Adrenal gland (tissue), 5 donors: Measurements from ENCODE around the gene ZBTB7C.

Source experiments
- POLR2A ChIP-seq, 2 donors: fragments of 450-650 bp; IDR thresholded peaks; one replicate each; pipeline ENCODE4 v1.6.1; 2017; ENCODE audit warnings: antibody characterized with exemption in 2 of 2, mild to moderate bottlenecking in 2 of 2, moderate library complexity in 1 of 2
- TF ChIP-seq, protein P1 (sequence below), 6 experiments: fragments of 450-650 bp in 4 of 6; fragments of 200-600 bp in 2 of 6; sonication (generic) in 1 of 6; IDR thresholded peaks; 1 replicate in 5 of 6; 2 replicates in 1 of 6; pipeline versions ENCODE4 v1.5.1 to v1.8.0; 2016 to 2021; ENCODE audit warnings: antibody characterized with exemption in 6 of 6, mild to moderate bottlenecking in 2 of 6, moderate library complexity in 1 of 6
- donor health status: DM: no; HTN: no; CAD: no.

DNA sequence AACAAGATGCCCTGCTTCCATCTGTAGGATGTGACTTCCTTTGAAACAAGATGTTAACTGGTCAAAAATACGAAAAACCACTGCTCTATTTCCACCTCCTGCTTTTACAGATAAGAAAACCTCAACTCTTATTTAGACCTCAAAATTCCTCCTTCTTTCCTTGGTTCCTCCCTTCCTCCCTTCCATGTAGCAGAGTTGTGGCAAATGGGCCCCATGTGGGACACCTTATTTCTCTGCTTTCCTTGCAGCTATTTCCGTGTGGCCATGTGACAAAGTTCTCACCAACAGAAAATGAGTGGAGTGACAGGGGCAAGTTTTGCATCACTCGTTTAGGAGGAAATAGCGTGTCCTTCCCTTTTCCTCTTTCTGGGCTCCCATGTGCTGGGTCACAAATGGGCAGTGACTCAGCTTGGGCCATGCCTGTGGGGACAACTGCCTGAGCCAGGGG, 409.4 kb downstream of the ZBTB7C start:
- TF ChIP-seq, protein P1, sequence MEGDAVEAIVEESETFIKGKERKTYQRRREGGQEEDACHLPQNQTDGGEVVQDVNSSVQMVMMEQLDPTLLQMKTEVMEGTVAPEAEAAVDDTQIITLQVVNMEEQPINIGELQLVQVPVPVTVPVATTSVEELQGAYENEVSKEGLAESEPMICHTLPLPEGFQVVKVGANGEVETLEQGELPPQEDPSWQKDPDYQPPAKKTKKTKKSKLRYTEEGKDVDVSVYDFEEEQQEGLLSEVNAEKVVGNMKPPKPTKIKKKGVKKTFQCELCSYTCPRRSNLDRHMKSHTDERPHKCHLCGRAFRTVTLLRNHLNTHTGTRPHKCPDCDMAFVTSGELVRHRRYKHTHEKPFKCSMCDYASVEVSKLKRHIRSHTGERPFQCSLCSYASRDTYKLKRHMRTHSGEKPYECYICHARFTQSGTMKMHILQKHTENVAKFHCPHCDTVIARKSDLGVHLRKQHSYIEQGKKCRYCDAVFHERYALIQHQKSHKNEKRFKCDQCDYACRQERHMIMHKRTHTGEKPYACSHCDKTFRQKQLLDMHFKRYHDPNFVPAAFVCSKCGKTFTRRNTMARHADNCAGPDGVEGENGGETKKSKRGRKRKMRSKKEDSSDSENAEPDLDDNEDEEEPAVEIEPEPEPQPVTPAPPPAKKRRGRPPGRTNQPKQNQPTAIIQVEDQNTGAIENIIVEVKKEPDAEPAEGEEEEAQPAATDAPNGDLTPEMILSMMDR (IDR thresholded peaks at IDR 0.05), result no peak
- TF ChIP-seq POLR2A (IDR thresholded peaks at IDR 0.05), result no peak
